Measurements from ENCODE around the gene ARHGAP8. TPM values are rescaled to one million over a fixed set of nuclear protein-coding genes. Genes with fewer than 3 reads are reported as not detected.
"Not testable (repeated sequence)": the region's sequence is repeated elsewhere in the genome, so short reads cannot be mapped to it uniquely, and the experiment has no call there.

Gene ARHGAP8
- total RNA-seq, 1 donor, result not detected

- DNase-seq (ENCODE audit: low read depth), result no peak
- no peak for TF ChIP-seq CTCF (IDR thresholded peaks at IDR 0.05; ENCODE audit: insufficient read depth, low read length)
- H3K4me3 ChIP-seq (ENCODE audit: low read depth, low read length), result no peak overlapping the region
Observed at GRCh38 chr22:44898236-44898635, 145.9 kb downstream of the ARHGAP8 start.

- no peak for TF ChIP-seq CTCF (IDR thresholded peaks at IDR 0.05; ENCODE audit: insufficient read depth, low read length)
- H3K4me3 ChIP-seq (ENCODE audit: low read depth, low read length), result no peak overlapping the region
- DNase-seq (ENCODE audit: low read depth), result peak; percentile 16
Observed at GRCh38 chr22:44901301-44901700, 148.9 kb downstream of the ARHGAP8 start.

GRCh38 chr22:44903164-44903563 is 150.8 kb downstream of the ARHGAP8 start:
- DNase-seq (ENCODE audit: low read depth); H3K4me3 ChIP-seq (ENCODE audit: low read depth, low read length): not testable (repeated sequence)

- not testable (repeated sequence) for DNase-seq (ENCODE audit: low read depth); H3K4me3 ChIP-seq (ENCODE audit: low read depth, low read length)
Observed at GRCh38 chr22:44904492-44905152, 152.2 kb downstream of the ARHGAP8 start.

GRCh38 chr22:44906248-44906936 is 154.0 kb downstream of the ARHGAP8 start:
- DNase-seq (ENCODE audit: low read depth), result no peak
- no peak for TF ChIP-seq CTCF (IDR thresholded peaks at IDR 0.05; ENCODE audit: insufficient read depth, low read length)
- no peak overlapping the region for H3K4me3 ChIP-seq (ENCODE audit: low read depth, low read length)

GRCh38 chr22:44906999-44907644 is 154.7 kb downstream of the ARHGAP8 start:
- no peak for DNase-seq (ENCODE audit: low read depth)
- no peak overlapping the region for H3K4me3 ChIP-seq (ENCODE audit: low read depth, low read length)
- no peak for TF ChIP-seq CTCF (IDR thresholded peaks at IDR 0.05; ENCODE audit: insufficient read depth, low read length)

GRCh38 chr22:44907765-44908737 is 155.7 kb downstream of the ARHGAP8 start:
- DNase-seq (ENCODE audit: low read depth), result no peak
- no peak overlapping the region for H3K4me3 ChIP-seq (ENCODE audit: low read depth, low read length)
- TF ChIP-seq CTCF (IDR thresholded peaks at IDR 0.05; ENCODE audit: insufficient read depth, low read length), result no peak

All from fibroblast of the aortic adventitia (primary cell).